HG03565 (cell line): ENCODE measurements around the gene NAA80.
A peak's percentile ranks its signal among the peaks of the same experiment; 100 is the strongest.
"Not testable (repeated sequence)": the region's sequence is repeated elsewhere in the genome, so short reads cannot be mapped to it uniquely, and the experiment has no call there.

Source experiments
- ATAC-seq: cut with Tn5 transposase; IDR thresholded peaks from one replicate; pipeline ENCODE4 v1.9.1; 2021; ENCODE audit warnings: mild to moderate bottlenecking, moderate library complexity; ENCODE audit not compliant: unreplicated experiment

Gene NAA80

GRCh38 chr3:50292159-50293078, 6.8 kb downstream of the NAA80 start, which contains the start of gene IFRD2:
Gene IFRD2 (minus strand): TSS chr3:50292429. CDS start chr3:50292274, 155 bp downstream.
- ATAC-seq = peak; percentile 92

GRCh38 chr3:50290161-50290641, 9.0 kb downstream of the NAA80 start:
- no peak for ATAC-seq

- no peak for ATAC-seq
These were observed 10.1 kb downstream of the NAA80 start for GRCh38 chr3:50289130-50289529.

GRCh38 chr3:50288387-50289007, 10.7 kb downstream of the NAA80 start:
- ATAC-seq = no peak

GRCh38 chr3:50287262-50287661, 11.9 kb downstream of the NAA80 start:
- no peak for ATAC-seq

- no peak for ATAC-seq
These were observed 12.6 kb downstream of the NAA80 start for GRCh38 chr3:50286322-50287227.

- ATAC-seq = not testable (repeated sequence)
These were observed 15.1 kb downstream of the NAA80 start for GRCh38 chr3:50284121-50284520.

GRCh38 chr3:50279255-50280016, 19.8 kb downstream of the NAA80 start:
- no peak for ATAC-seq

GRCh38 chr3:50278880-50279224, 20.4 kb downstream of the NAA80 start, which contains the start of gene LSMEM2:
Gene LSMEM2 (plus strand): TSS chr3:50279087. CDS start chr3:50279114, 27 bp downstream.
- ATAC-seq = no peak

GRCh38 chr3:50278123-50278879, 20.9 kb downstream of the NAA80 start:
- no peak for ATAC-seq

- ATAC-seq = no peak
These were observed 22.5 kb downstream of the NAA80 start for GRCh38 chr3:50276762-50277101.

- ATAC-seq = no peak
These were observed 23.0 kb downstream of the NAA80 start for GRCh38 chr3:50275996-50276761.

- ATAC-seq = no peak
These were observed 23.8 kb downstream of the NAA80 start for GRCh38 chr3:50275141-50275995.

GRCh38 chr3:50274371-50275104, 24.7 kb downstream of the NAA80 start:
- no peak for ATAC-seq

- ATAC-seq = no peak
These were observed 25.5 kb downstream of the NAA80 start for GRCh38 chr3:50273689-50274065.

- peak; percentile 76 for ATAC-seq
These were observed 26.1 kb downstream of the NAA80 start for GRCh38 chr3:50272911-50273688.
